Memory B cell (primary cell): Measurements from ENCODE around the gene ATP9A.
"Not testable (repeated sequence)": the region's sequence is repeated elsewhere in the genome, so short reads cannot be mapped to it uniquely, and the experiment has no call there.

ENCODE experiments used
- ATAC-seq: fragments of 150-1000 bp; cut with Tn5 transposase; 2 replicates; pipeline ENCODE4 v1.10.0; 2021; ENCODE audit warnings: low read depth, mild to moderate bottlenecking, moderate library complexity
- DNase-seq, 2 donors: peaks; one replicate each; pipeline ENCODE4 v3.0.0; 2022; ENCODE audit warnings: low spot score in 2 of 2
- H3K27ac Mint-ChIP-seq: one replicate; pipeline ENCODE4 v1.8.0; 2022; ENCODE audit warnings: mild to moderate bottlenecking, moderate library complexity, mixed read lengths
- H3K27me3 Mint-ChIP-seq: one replicate; pipeline ENCODE4 v1.8.0; 2022; ENCODE audit warnings: mixed read lengths
- H3K36me3 Mint-ChIP-seq: one replicate; pipeline ENCODE4 v1.8.0; 2022; ENCODE audit warnings: mild to moderate bottlenecking, mixed read lengths
- H3K4me1 Mint-ChIP-seq: one replicate; pipeline ENCODE4 v1.8.0; 2022; ENCODE audit warnings: mixed read lengths
- H3K4me3 Mint-ChIP-seq: one replicate; pipeline ENCODE4 v1.8.0; 2022; ENCODE audit warnings: mild to moderate bottlenecking, moderate library complexity, mixed read lengths
- H3K9me3 Mint-ChIP-seq: one replicate; pipeline ENCODE4 v1.8.0; 2022; ENCODE audit warnings: mixed read lengths

The ATP9A gene

DNA sequence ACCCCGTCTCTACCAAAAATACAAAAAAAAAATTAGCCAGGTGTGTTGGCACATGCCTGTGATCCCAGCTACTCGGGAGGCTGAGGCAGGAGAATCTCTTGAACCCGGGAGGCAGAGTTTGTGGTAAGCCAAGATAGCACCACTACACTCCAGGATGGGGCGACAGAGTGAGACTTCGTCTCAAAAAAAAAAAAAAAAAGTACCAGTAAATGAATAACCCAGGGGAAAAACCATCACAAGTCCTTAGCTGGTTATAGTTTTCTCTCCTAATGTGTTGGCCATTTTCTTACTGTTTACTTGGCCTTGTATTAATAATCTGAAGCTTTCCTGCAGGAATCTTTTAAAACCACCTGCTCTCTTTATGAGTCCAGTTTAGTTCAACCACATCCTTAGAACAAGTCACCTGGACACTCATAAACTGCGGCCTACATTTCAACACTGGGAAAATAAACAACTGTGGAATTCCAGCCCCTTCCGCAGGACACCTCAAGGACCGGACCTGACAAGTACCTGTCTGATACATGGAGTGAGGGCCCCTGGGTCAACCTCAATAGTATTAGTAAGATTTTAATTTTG, 102.6 kb downstream of the ATP9A start:
- Mint-ChIP-seq H3K4me3 (no peak overlapping the region), H3K9me3 (no peaks in the 10 kb centered on the region), H3K27me3 (peaks cover 7% of the 10 kb centered on the region), H3K36me3 (no peaks in the 10 kb centered on the region), H3K4me1 (peaks cover 5% of the 10 kb centered on the region), H3K27ac (no peak overlapping the region)
- ATAC-seq (no peak), DNase-seq (no peak)

DNA sequence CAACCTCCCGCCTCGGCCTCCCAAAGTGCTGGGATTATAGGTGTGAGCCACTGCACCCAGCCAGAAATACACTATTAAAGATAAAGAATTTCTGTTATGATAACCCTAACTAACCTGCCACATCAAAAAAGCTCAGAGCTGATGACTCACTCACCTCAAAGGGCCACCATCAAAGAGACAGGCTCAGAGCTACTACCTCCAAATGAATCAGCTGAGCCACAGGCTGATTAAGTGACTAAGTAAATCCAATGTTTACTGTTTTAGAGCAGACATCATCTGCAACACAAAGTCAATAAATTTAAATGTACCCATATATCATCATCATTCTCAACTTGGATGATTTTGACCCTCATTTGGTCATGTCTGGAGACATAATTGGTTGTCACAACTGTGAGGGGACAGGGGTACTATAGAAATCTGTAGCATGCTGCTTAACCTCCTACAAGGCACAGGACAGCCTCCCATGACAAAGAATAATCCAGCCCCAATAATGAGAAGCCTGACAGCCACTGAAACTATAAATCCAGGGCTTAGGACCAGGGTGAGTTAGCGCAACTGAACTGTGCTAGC, 106.5 kb downstream of the ATP9A start:
- H3K4me1 Mint-ChIP-seq: peaks cover 2% of the 10 kb centered on the region
- no peaks in the 10 kb centered on the region for H3K36me3 Mint-ChIP-seq
- no peak overlapping the region for H3K27ac Mint-ChIP-seq
- DNase-seq (no peak), ATAC-seq (no peak)
- no peak overlapping the region for H3K4me3 Mint-ChIP-seq
- no peaks in the 10 kb centered on the region for H3K9me3 Mint-ChIP-seq
- peaks cover 2% of the 10 kb centered on the region for H3K27me3 Mint-ChIP-seq

GRCh38 chr20:51660672-51661608, 107.2 kb downstream of the ATP9A start:
- no peak overlapping the region for H3K4me3 Mint-ChIP-seq
- H3K4me1 Mint-ChIP-seq: peaks cover 2% of the 10 kb centered on the region
- DNase-seq: no peak
- H3K9me3 Mint-ChIP-seq: no peaks in the 10 kb centered on the region
- no peaks in the 10 kb centered on the region for H3K36me3 Mint-ChIP-seq
- H3K27ac Mint-ChIP-seq: no peak overlapping the region
- H3K27me3 Mint-ChIP-seq: peaks cover 2% of the 10 kb centered on the region
- no peak for ATAC-seq

GRCh38 chr20:51659491-51660050, 108.6 kb downstream of the ATP9A start:
- Mint-ChIP-seq H3K4me1 (no peaks in the 10 kb centered on the region), H3K27me3 (peaks cover 2% of the 10 kb centered on the region), H3K9me3 (no peaks in the 10 kb centered on the region), H3K36me3 (no peaks in the 10 kb centered on the region), H3K4me3 (no peak overlapping the region), H3K27ac (no peak overlapping the region)
- ATAC-seq (no peak), DNase-seq (no peak)

- Mint-ChIP-seq H3K4me3 (no peak overlapping the region), H3K27ac (no peak overlapping the region), H3K4me1 (no peaks in the 10 kb centered on the region), H3K9me3 (no peaks in the 10 kb centered on the region), H3K36me3 (no peaks in the 10 kb centered on the region), H3K27me3 (peaks cover 2% of the 10 kb centered on the region)
- DNase-seq: no peak
- no peak for ATAC-seq
These were observed 111.4 kb downstream of the ATP9A start for GRCh38 chr20:51656726-51657260.

DNA sequence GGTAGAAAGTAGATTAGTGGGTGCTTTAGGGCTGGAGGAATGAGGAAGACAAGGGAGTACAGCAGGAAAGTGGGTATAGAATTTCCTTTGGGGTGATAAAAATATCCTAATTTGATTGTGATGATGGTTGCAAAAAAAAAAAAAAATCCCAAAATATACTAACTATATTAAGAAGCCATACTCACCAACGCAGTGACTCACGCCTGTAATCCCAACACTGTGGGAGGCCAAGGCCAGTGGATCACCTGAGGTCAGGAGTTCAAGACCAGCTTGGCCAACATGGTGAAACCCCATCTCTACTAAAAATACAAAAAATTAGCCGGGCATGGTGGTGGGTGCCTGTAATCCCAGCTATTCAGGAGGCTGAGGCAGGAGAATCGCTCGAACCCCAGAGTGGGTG, 112.1 kb downstream of the ATP9A start:
- H3K9me3 Mint-ChIP-seq, DNase-seq, H3K36me3 Mint-ChIP-seq, ATAC-seq, H3K4me3 Mint-ChIP-seq, H3K27ac Mint-ChIP-seq, H3K27me3 Mint-ChIP-seq, H3K4me1 Mint-ChIP-seq: not testable (repeated sequence)

GRCh38 chr20:51654495-51654894, 113.7 kb downstream of the ATP9A start:
- peaks cover 2% of the 10 kb centered on the region for H3K27me3 Mint-ChIP-seq
- H3K4me1 Mint-ChIP-seq: peaks cover 5% of the 10 kb centered on the region
- H3K9me3 Mint-ChIP-seq: no peaks in the 10 kb centered on the region
- H3K4me3 Mint-ChIP-seq: no peak overlapping the region
- DNase-seq: no peak
- no peaks in the 10 kb centered on the region for H3K36me3 Mint-ChIP-seq
- H3K27ac Mint-ChIP-seq: no peak overlapping the region
- no peak for ATAC-seq

GRCh38 chr20:51654060-51654459, 114.1 kb downstream of the ATP9A start:
- H3K9me3 Mint-ChIP-seq: no peaks in the 10 kb centered on the region
- DNase-seq (no peak), ATAC-seq (no peak)
- H3K27me3 Mint-ChIP-seq: peaks cover 2% of the 10 kb centered on the region
- peaks cover 5% of the 10 kb centered on the region for H3K4me1 Mint-ChIP-seq
- no peak overlapping the region for H3K4me3 Mint-ChIP-seq
- no peaks in the 10 kb centered on the region for H3K36me3 Mint-ChIP-seq
- H3K27ac Mint-ChIP-seq: no peak overlapping the region

DNA sequence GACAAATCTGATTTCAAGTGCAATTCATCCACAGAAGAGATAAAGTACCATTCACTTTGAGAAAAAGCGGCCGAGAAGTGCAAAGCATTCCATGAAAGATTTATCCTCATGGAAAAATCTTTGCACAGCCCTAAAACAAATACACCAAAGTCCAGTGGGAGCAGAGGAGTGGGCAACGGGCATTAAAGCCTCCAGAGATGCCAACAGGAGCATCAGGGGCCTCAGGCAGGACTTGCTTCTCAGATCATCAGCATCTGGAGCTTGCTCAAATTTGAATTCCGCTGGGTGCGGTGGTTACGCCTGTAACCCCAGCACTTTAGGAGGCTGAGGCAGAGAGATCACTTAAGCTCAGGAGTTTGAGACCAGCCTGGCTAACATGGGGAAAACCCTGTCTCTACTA, 115.0 kb downstream of the ATP9A start:
- Mint-ChIP-seq H3K27me3 (peaks cover 2% of the 10 kb centered on the region), H3K36me3 (no peaks in the 10 kb centered on the region), H3K4me3 (no peak overlapping the region), H3K4me1 (peaks cover 5% of the 10 kb centered on the region), H3K27ac (no peak overlapping the region), H3K9me3 (no peaks in the 10 kb centered on the region)
- DNase-seq: no peak
- ATAC-seq: no peak

DNA sequence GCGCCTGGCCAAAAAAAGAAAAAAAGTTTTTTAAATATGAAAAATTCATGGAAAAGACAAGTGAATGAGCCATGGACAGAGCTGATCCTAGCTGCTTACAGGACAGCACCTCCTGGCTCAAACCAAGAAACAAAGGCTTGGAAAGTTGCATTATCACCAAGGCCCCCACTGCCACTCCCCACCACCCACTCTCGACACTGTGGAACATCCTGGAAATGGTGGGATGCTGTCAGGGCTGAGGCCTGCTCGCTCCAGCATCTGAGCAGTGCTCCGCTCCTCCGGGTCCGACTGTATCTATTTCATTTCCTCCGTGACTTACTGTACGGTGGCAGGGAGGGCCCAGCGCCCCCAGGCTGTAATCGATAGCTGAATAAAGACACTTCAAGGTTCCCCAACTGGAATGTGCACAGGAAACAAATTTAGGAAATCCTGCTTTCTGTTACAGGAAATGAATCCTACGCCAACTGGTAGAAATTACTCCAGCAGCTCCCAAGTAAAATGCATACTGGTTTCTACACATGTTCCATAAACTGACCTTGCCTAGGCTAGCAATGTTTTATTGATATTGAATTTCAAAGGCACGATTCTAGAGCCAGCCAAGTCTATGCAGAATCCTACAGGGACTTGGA, 116.2 kb downstream of the ATP9A start:
- no peak for ATAC-seq
- H3K36me3 Mint-ChIP-seq: no peaks in the 10 kb centered on the region

GRCh38 chr20:51650685-51651134, 117.5 kb downstream of the ATP9A start:
- H3K9me3 Mint-ChIP-seq: no peaks in the 10 kb centered on the region
- peaks cover 1% of the 10 kb centered on the region for H3K27me3 Mint-ChIP-seq
- peaks cover 5% of the 10 kb centered on the region for H3K4me1 Mint-ChIP-seq
- no peak overlapping the region for H3K27ac Mint-ChIP-seq
- ATAC-seq (peak; percentile 94), DNase-seq (peak in 1 of 2 donors; percentile 2)
- H3K4me3 Mint-ChIP-seq: no peak overlapping the region
- no peaks in the 10 kb centered on the region for H3K36me3 Mint-ChIP-seq

More for the DNA sequence above, 116.2 kb downstream of the ATP9A start:
- DNase-seq: no peak
- peaks cover 2% of the 10 kb centered on the region for H3K27me3 Mint-ChIP-seq
- H3K4me3 Mint-ChIP-seq: no peak overlapping the region
- H3K9me3 Mint-ChIP-seq: no peaks in the 10 kb centered on the region
- H3K4me1 Mint-ChIP-seq: peaks cover 5% of the 10 kb centered on the region
- no peak overlapping the region for H3K27ac Mint-ChIP-seq

- no peak overlapping the region for H3K27ac Mint-ChIP-seq
- ATAC-seq (no peak), DNase-seq (no peak)
- no peaks in the 10 kb centered on the region for H3K9me3 Mint-ChIP-seq
- H3K4me3 Mint-ChIP-seq: no peak overlapping the region
- peaks cover 1% of the 10 kb centered on the region for H3K27me3 Mint-ChIP-seq
- H3K4me1 Mint-ChIP-seq: peaks cover 5% of the 10 kb centered on the region
- H3K36me3 Mint-ChIP-seq: no peaks in the 10 kb centered on the region
These were observed 119.6 kb downstream of the ATP9A start for GRCh38 chr20:51648571-51648947.

DNA sequence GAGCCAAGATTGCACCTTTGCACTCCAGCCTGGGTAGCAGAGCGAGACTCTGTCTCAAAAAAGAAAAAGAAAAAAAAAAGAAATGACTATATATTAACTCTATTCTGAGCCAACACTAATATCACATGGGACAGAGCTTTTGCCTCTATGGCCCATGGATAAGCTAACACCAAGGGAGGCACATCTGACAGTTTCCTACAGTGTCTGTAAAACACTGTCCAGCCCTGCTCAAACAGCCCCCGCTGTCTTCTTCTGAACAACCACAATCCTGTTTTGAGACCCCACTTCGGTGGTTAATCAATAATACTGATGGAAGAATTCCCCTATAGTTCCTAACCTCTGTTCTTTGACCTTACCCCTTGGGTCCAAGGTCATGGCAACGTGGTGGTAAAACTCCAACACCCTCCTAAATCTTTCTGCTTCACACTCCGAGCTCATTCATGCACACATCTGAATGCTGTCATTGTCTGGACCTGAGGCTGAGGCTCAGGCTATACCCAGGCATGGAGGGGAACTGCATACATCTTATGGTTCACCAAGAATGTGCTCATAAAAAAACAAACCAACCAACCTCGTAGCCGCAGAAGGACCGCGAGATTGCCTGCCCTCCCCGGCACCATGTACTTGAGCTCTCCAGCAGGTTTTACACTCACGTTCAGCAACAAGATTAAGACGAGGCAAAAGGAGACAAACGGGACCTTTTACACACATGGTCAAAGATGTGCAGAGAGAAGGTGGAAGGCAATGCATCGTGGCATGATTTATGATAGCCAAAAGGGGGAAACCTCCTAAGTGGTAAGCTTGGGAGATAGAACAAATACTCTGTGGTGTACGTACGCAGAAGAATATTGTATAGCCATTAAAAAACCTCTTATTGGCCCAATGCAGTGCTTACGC, 120.3 kb downstream of the ATP9A start:
- no peaks in the 10 kb centered on the region for H3K9me3 Mint-ChIP-seq
- H3K4me3 Mint-ChIP-seq: no peak overlapping the region
- no peak for DNase-seq
- H3K4me1 Mint-ChIP-seq: peaks cover 5% of the 10 kb centered on the region
- ATAC-seq: no peak
- H3K27me3 Mint-ChIP-seq: peaks cover 1% of the 10 kb centered on the region
- H3K27ac Mint-ChIP-seq: no peak overlapping the region
- no peaks in the 10 kb centered on the region for H3K36me3 Mint-ChIP-seq
